Peyer's patch (tissue), 4 donors: ENCODE measurements around the gene IGFL2.

Source experiments
- POLR2A ChIP-seq, 2 donors: fragments of 450-650 bp; IDR thresholded peaks; one replicate each; pipeline ENCODE4 v1.5.1; 2017; ENCODE audit warnings: antibody characterized with exemption in 2 of 2, mild to moderate bottlenecking in 2 of 2, moderate library complexity in 2 of 2
- TF ChIP-seq, protein P1 (sequence below), 6 experiments: fragments of 450-650 bp in 4 of 6; fragments of 200-600 bp in 2 of 6; sonication (generic) in 1 of 6; IDR thresholded peaks; one replicate each; pipeline ENCODE4 v1.5.1; 2017 to 2019; ENCODE audit warnings: antibody characterized with exemption in 6 of 6, mild to moderate bottlenecking in 3 of 6, moderate library complexity in 1 of 6

DNA sequence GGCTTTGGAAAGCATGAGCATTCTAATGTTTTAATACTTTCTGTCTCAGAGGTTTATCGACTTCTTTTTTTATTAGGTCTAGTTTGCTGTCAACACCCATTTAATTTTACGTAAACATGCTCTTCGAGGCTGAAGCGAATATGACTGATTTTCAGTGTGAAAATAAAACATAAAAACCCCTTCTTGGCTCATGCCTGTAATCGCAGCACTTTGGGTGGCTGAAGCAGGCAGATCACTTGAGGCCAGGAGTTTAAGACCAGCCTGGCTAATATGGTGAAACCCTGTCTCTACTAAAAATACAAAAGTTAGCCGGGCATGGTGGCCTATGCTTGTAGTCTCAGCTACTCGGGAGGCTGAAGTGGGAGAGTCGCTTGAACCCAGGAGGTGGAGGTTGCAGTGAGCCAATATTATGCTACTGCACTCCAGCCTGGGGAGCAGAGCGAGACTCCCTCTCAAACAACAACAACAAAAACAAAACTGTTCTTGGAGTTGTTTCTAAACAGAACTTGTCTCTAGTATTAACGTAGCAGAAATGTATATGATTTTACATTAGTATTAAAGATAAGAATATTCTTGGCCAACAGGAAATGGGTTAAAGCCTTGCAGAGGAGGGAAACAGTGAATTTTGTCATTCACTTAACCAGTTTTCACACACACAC lies 16.4 kb upstream of the IGFL2 start:
- TF ChIP-seq, protein P1, sequence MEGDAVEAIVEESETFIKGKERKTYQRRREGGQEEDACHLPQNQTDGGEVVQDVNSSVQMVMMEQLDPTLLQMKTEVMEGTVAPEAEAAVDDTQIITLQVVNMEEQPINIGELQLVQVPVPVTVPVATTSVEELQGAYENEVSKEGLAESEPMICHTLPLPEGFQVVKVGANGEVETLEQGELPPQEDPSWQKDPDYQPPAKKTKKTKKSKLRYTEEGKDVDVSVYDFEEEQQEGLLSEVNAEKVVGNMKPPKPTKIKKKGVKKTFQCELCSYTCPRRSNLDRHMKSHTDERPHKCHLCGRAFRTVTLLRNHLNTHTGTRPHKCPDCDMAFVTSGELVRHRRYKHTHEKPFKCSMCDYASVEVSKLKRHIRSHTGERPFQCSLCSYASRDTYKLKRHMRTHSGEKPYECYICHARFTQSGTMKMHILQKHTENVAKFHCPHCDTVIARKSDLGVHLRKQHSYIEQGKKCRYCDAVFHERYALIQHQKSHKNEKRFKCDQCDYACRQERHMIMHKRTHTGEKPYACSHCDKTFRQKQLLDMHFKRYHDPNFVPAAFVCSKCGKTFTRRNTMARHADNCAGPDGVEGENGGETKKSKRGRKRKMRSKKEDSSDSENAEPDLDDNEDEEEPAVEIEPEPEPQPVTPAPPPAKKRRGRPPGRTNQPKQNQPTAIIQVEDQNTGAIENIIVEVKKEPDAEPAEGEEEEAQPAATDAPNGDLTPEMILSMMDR (IDR thresholded peaks at IDR 0.05), result no peak
- no peak for TF ChIP-seq POLR2A (IDR thresholded peaks at IDR 0.05)
